ENCODE data around the gene SUSD3. TPM values are rescaled to one million over a fixed set of nuclear protein-coding genes. Genes with fewer than 3 reads are reported as not detected.
"Not testable (repeated sequence)": the region's sequence is repeated elsewhere in the genome, so short reads cannot be mapped to it uniquely, and the experiment has no call there.

Gene SUSD3
- total and polyA plus RNA-seq, 2 of the 8 experiments (the other 6 are each of a cell fraction or from before 2014, with no cell fraction given), result 5.5 to 35.4 TPM

DNA sequence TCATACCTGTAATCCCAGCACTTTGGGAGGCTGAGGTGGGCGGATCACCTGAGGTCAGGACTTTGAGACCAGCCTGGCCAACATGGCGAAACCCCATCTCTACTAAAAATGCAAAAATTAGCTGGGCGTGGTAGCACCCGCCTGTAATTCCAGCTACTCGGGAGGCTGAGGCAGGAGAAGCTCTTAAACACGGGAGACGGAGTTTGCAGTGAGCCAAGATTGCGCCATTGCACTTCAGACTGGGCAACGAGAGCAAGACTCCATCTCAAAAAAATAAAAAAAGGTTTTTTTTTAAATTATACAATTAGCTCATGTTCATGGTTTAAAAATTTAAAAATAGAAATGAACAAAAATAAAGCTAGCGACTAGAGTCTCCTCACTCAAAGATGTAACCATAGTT is 43.3 kb upstream of the SUSD3 start:
- H3K79me1 ChIP-seq (ENCODE audit: low read depth, low read length); H3K4me3 ChIP-seq (ENCODE audit: extremely low read depth in 1 of 4, insufficient read depth in 2 of 4, low read depth in 3 of 4, low read length in 4 of 4); H2BK20ac ChIP-seq (ENCODE audit: low read length); H2BK15ac ChIP-seq (ENCODE audit: low read length); H3K4ac ChIP-seq (replicated peaks; ENCODE audit: insufficient read length, low read depth, low read length); H2BK5ac ChIP-seq (ENCODE audit: low read depth, low read length); H3K56ac ChIP-seq (replicated peaks; ENCODE audit: insufficient read length, low read depth, low read length); H2AFZ ChIP-seq (ENCODE audit: low read length); H3K23me2 ChIP-seq (ENCODE audit: low read depth, low read length); H2BK12ac ChIP-seq (ENCODE audit: low read depth, low read length); H3K18ac ChIP-seq (ENCODE audit: extremely low read depth, low read length); H3K27ac ChIP-seq (ENCODE audit: low read depth, low read length); H4K8ac ChIP-seq (ENCODE audit: extremely low read depth, insufficient read depth, low read length); H3K9ac ChIP-seq (replicated peaks in 1 of 4; ENCODE audit: extremely low read depth in 1 of 4, low read depth in 3 of 4, low read length in 3 of 4); DNase-seq (ENCODE audit: low read depth in 1 of 2, low spot score in 2 of 2); H3K4me1 ChIP-seq (replicated peaks in 1 of 4; ENCODE audit: control insufficient read depth in 3 of 4, insufficient read depth in 4 of 4, low read length in 3 of 4); H2AK5ac ChIP-seq (ENCODE audit: low read depth, low read length); H3K79me2 ChIP-seq (ENCODE audit: control insufficient read depth in 1 of 2, insufficient read depth in 2 of 2, low read length in 2 of 2); H4K20me1 ChIP-seq (replicated peaks in 1 of 2; ENCODE audit: control insufficient read depth in 1 of 2, insufficient read depth in 2 of 2, low read length in 2 of 2); H3K14ac ChIP-seq (ENCODE audit: insufficient read length); H3K23ac ChIP-seq (ENCODE audit: insufficient read length); FAIRE-seq; H2BK120ac ChIP-seq (replicated peaks; ENCODE audit: low read depth, low read length); H3K4me2 ChIP-seq (ENCODE audit: insufficient read depth in 1 of 2, low read depth in 2 of 2, low read length in 2 of 2); H3K36me3 ChIP-seq (ENCODE audit: control insufficient read depth in 2 of 4, insufficient read depth in 4 of 4, low read length in 3 of 4); H3K27me3 ChIP-seq (replicated peaks in 1 of 4; ENCODE audit: control insufficient read depth in 3 of 4, extremely low read depth in 1 of 4, insufficient read depth in 3 of 4, low read length in 3 of 4); H4K91ac ChIP-seq (replicated peaks; ENCODE audit: insufficient read length, low read length); H3K9me3 ChIP-seq (ENCODE audit: insufficient read depth in 2 of 2, low read depth in 1 of 2, low read length in 1 of 2); H4K5ac ChIP-seq (ENCODE audit: insufficient read length, low read depth, low read length): not testable (repeated sequence)
- POLR2A ChIA-PET (ENCODE audit: partially characterized antibody), result interaction anchor here (0.6 kb wide), 1 partner anchor 13 kb away, joined by 4 read pairs; no protein-coding TSS in a partner anchor
- CTCF ChIA-PET (ENCODE audit: partially characterized antibody), result interaction anchor here (0.7 to 5.4 kb wide), 11 partner anchors 11 to 224 kb away, joined by 3 to 45 read pairs (median 3); no protein-coding TSS in a partner anchor
- 96% methylated on average over 10 of the region's 10 CpGs; no CpG with 5 or more reads in 1 of the 2 experiments for WGBS, 2 experiments (ENCODE audit: extremely low coverage in 1 of 2, insufficient coverage in 1 of 2, insufficient read length in 1 of 2, insufficient replicate concordance in 2 of 2, low coverage in 1 of 2, low lambda C conversion rate in 2 of 2, missing lambda C conversion rate in 1 of 2)

All from H1 (cell line).